GM06990 (cell line): ENCODE data around the gene CUX1.

ENCODE experiments used
- DNase-seq: peaks from one replicate; pipeline ENCODE4 v3.0.0-alpha.2; 2011; ENCODE audit not compliant: insufficient read length; ENCODE audit errors: extremely low read depth
- H3K27me3 ChIP-seq: replicated peaks from 2 replicates; pipeline ENCODE4 v1.6.0; 2011; ENCODE audit warnings: low read length; ENCODE audit not compliant: control insufficient read depth, insufficient read depth
- H3K36me3 ChIP-seq: 2 replicates; pipeline ENCODE4 v1.5.1; 2011; ENCODE audit warnings: low read length; ENCODE audit not compliant: control insufficient read depth, insufficient read depth
- H3K4me3 ChIP-seq: replicated peaks from 2 replicates; pipeline ENCODE4 v1.5.1; 2011; ENCODE audit warnings: low read depth, mild to moderate bottlenecking, control low read depth, low read length
- TF ChIP-seq, protein P1 (sequence below): IDR thresholded peaks from 2 replicates; pipeline ENCODE4 v1.5.1; 2011; ENCODE audit warnings: low read length, control low read depth, mild to moderate bottlenecking, inconsistent platforms; ENCODE audit not compliant: insufficient read depth, poor library complexity, severe bottlenecking

The CUX1 gene

DNA sequence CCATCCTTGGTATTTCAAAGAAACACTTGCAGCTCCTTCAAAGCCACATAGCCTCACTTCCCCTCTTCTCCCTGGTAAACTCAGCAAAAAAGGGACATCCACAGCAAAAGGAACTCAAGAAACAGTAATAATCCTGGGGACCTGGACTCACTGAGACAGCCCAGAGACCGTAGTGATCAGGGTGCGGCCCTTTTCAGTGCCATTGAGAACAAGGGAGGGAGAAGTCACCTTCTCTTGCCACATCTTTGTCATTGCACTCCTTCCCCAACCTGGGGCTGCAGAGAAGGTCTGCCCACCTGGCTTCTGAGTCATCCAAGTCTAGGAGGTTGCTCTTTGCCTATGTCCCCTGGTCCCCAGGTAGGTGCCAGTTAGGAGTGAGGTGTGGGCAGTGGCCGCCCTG is 375.4 kb downstream of the CUX1 start:
- TF ChIP-seq, protein P1, sequence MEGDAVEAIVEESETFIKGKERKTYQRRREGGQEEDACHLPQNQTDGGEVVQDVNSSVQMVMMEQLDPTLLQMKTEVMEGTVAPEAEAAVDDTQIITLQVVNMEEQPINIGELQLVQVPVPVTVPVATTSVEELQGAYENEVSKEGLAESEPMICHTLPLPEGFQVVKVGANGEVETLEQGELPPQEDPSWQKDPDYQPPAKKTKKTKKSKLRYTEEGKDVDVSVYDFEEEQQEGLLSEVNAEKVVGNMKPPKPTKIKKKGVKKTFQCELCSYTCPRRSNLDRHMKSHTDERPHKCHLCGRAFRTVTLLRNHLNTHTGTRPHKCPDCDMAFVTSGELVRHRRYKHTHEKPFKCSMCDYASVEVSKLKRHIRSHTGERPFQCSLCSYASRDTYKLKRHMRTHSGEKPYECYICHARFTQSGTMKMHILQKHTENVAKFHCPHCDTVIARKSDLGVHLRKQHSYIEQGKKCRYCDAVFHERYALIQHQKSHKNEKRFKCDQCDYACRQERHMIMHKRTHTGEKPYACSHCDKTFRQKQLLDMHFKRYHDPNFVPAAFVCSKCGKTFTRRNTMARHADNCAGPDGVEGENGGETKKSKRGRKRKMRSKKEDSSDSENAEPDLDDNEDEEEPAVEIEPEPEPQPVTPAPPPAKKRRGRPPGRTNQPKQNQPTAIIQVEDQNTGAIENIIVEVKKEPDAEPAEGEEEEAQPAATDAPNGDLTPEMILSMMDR = no peak
- Histone ChIP-seq H3K4me3 (no peak overlapping the region), H3K36me3 (peaks cover 15% of the 10 kb centered on the region), H3K27me3 (no peaks in the 10 kb centered on the region)
- DNase-seq = no peak

DNA sequence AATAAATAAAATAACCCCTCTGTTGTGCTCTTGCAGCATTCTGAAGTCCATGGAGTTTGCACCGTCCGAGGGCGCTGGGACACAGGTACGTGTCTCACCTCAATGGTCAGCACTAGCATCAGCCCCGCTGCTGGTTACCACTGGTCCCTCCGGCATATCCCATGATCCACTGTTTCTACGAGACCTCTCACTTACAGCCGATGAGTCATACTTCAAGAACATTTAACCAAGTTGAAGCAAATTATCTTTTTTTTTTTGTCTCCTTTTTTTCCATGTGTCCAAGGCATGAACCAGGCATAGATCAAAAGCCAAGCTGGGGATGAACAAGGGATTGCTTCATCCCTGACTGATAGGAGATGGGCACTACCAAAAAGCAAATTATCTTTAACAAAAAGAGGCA is 376.4 kb downstream of the CUX1 start:
- Histone ChIP-seq H3K27me3 (no peaks in the 10 kb centered on the region), H3K36me3 (peaks cover 17% of the 10 kb centered on the region), H3K4me3 (no peak overlapping the region)
- DNase-seq = no peak
- TF ChIP-seq, protein P1 = no peak

DNA sequence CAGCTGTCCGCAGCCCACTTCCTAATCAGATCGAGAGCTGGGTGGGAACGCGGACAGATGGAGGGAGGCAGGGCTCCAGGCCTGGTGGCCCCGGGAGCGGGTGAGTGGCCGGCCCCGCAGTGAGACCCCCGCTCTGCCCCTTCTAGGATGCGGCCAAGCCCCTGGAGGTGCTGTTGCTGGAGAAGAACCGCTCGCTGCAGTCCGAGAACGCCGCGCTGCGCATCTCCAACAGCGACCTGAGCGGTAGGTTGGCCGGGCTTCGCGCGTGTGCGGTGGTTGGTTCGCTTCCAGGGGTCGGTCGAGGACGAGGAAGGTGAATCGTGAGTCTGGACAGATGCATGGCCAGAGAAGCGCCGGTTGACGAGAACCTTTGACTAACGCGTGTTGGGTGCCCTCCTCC is 377.9 kb downstream of the CUX1 start:
- peaks cover 18% of the 10 kb centered on the region for H3K36me3 ChIP-seq
- no peaks in the 10 kb centered on the region for H3K27me3 ChIP-seq
- no peak for DNase-seq
- TF ChIP-seq, protein P1 = no peak
- H3K4me3 ChIP-seq = no peak overlapping the region

DNA sequence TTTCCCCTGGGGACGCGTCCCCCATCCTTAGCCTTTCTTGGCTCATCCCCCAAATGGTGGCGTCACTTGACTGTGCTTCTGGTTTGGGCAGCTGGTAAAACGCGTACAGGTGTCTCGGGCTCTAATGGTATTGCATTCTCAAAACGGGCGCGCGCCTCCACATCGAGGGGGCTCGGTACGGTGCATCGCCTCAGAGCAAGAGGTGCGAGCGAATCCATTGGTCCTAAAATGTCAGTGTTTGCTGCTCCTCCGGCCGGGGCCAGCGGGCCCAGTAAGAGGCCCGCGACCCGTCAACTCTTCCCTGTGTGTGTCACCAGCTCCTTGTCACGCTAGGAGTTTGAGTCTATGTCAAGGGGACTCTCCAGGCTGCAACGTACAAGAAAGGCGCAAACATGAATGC is 378.6 kb downstream of the CUX1 start:
- DNase-seq = no peak
- no peaks in the 10 kb centered on the region for H3K27me3 ChIP-seq
- TF ChIP-seq, protein P1 = no peak
- no peak overlapping the region for H3K4me3 ChIP-seq
- H3K36me3 ChIP-seq = peaks cover 17% of the 10 kb centered on the region

DNA sequence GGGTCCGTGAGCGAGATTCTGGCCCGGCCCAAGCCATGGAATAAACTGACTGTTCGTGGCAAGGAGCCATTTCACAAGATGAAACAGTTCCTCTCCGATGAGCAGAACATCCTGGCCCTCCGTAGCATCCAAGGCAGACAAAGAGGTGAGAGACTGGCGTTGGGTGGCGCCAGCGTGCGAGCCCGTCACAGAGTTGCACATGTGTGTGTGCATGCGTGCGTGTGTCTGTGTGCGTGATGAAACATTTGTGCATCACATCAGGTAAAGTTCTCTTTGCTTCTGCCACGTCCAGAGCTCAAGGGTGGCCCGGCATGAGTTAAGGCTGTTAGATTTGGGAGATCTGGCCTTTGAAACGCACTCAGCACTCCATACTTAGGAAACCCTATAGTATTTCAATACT is 379.7 kb downstream of the CUX1 start:
- no peaks in the 10 kb centered on the region for H3K27me3 ChIP-seq
- no peak for DNase-seq
- TF ChIP-seq, protein P1 = no peak
- no peak overlapping the region for H3K4me3 ChIP-seq
- peaks cover 19% of the 10 kb centered on the region for H3K36me3 ChIP-seq

DNA sequence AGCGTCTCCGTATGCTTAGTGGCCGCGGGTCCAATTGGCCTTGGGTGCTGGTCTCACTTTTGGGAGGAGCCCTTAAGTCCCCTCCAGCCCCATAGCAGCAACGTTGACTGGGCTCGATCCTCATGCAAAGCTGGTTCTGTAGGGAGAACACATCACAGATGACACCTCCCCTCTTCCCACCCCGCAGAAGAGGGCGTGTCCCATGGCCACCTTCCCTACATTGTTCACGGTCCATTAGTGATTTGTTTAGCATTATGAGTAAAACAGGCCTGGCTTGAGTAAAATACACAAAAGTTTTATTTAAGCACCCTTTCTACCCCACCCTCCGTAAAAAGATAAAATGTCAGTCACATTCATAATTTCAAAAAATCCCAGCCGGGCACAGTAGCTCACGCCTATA is 380.2 kb downstream of the CUX1 start:
- DNase-seq = no peak
- TF ChIP-seq, protein P1 = no peak
- H3K36me3 ChIP-seq = peaks cover 18% of the 10 kb centered on the region
- H3K4me3 ChIP-seq = no peak overlapping the region
- no peaks in the 10 kb centered on the region for H3K27me3 ChIP-seq
